ENCODE data around the gene SLC9A5. TPM values are rescaled to one million over a fixed set of nuclear protein-coding genes. Genes with fewer than 3 reads are reported as not detected.

SLC9A5 gene
- total and polyA plus RNA-seq, 9 donors: 0.36 to 3.1 (median 1.2) TPM

GRCh38 chr16:67228905-67229304 is 19.9 kb upstream of the SLC9A5 start:
- no peaks in the 10 kb centered on the region for H3K9me3 ChIP-seq
- WGBS, 3 donors: 75 to 84% (median 77%) methylated on average over 9 of the region's 9 CpGs
- DNase-seq: peak in 1 of 5 donors; percentile 18
- H3K4me1 ChIP-seq (ENCODE audit: insufficient read depth): peaks cover 10% of the 10 kb centered on the region
- H3K4me3 ChIP-seq: no peak overlapping the region
- no peaks in the 10 kb centered on the region for H3K36me3 ChIP-seq
- intact Hi-C loops (cut with DNase I): loop anchor here in 1 of 4 donors (5.0 kb wide), 1 partner anchor 433 kb away; the partner anchor contains the start of genes ACD and PARD6A
- no peak overlapping the region for H3K27ac ChIP-seq
- no peaks in the 10 kb centered on the region for H3K27me3 ChIP-seq
- no peak for TF ChIP-seq POLR2A (IDR thresholded peaks at IDR 0.05)
- TF ChIP-seq EP300 (IDR thresholded peaks at IDR 0.05): no peak
- TF ChIP-seq CTCF (IDR thresholded peaks at IDR 0.05): no peak

- 84 to 88% (median 86%) methylated on average over 29 to 32 of the region's 32 CpGs for WGBS, 3 donors
- H3K4me3 ChIP-seq: no peak overlapping the region
- H3K27ac ChIP-seq: no peak overlapping the region
- peak in 1 of 5 donors; percentile 22 for DNase-seq
- TF ChIP-seq POLR2A (IDR thresholded peaks at IDR 0.05) (no peak), EP300 (IDR thresholded peaks at IDR 0.05) (no peak), CTCF (IDR thresholded peaks at IDR 0.05) (no peak)
- no peaks in the 10 kb centered on the region for H3K36me3 ChIP-seq
- no peaks in the 10 kb centered on the region for H3K27me3 ChIP-seq
- H3K9me3 ChIP-seq: no peaks in the 10 kb centered on the region
- intact Hi-C loops (cut with DNase I): loop anchor here in 1 of 4 donors (5.0 kb wide), 1 partner anchor 432 kb away; the partner anchor contains the start of genes ACD and PARD6A
- H3K4me1 ChIP-seq (ENCODE audit: insufficient read depth): peaks cover 10% of the 10 kb centered on the region
These were observed 18.6 kb upstream of the SLC9A5 start for GRCh38 chr16:67229906-67230808.

- H3K27ac ChIP-seq: no peak overlapping the region
- no peaks in the 10 kb centered on the region for H3K36me3 ChIP-seq
- no peak overlapping the region for H3K4me3 ChIP-seq
- peaks cover 9% of the 10 kb centered on the region for H3K4me1 ChIP-seq (ENCODE audit: insufficient read depth)
- no peaks in the 10 kb centered on the region for H3K27me3 ChIP-seq
- DNase-seq: no peak
- 67 to 80% (median 70%) methylated on average over 12 of the region's 12 CpGs for WGBS, 3 donors
- intact Hi-C loops (cut with DNase I): no loop called here
- H3K9me3 ChIP-seq: no peaks in the 10 kb centered on the region
- no peak for TF ChIP-seq EP300 (IDR thresholded peaks at IDR 0.05)
- no peak for TF ChIP-seq CTCF (IDR thresholded peaks at IDR 0.05)
- TF ChIP-seq POLR2A (IDR thresholded peaks at IDR 0.05): no peak
These were observed 17.7 kb upstream of the SLC9A5 start for GRCh38 chr16:67230809-67231660.

GRCh38 chr16:67233596-67233995 is 15.2 kb upstream of the SLC9A5 start:
- peak in 2 of 5 donors; percentile 24 to 32 for DNase-seq
- Histone ChIP-seq H3K36me3 (no peaks in the 10 kb centered on the region), H3K27me3 (no peaks in the 10 kb centered on the region), H3K4me3 (no peak overlapping the region), H3K9me3 (no peaks in the 10 kb centered on the region), H3K4me1 (ENCODE audit: insufficient read depth) (no peaks in the 10 kb centered on the region), H3K27ac (no peak overlapping the region)
- TF ChIP-seq CTCF (IDR thresholded peaks at IDR 0.05) (no peak), POLR2A (IDR thresholded peaks at IDR 0.05) (no peak), EP300 (IDR thresholded peaks at IDR 0.05) (no peak)
- intact Hi-C loops (cut with DNase I): no loop called here
- WGBS, 3 donors: 59 to 65% (median 63%) methylated on average over 7 of the region's 7 CpGs

All from ovary (tissue), 9 donors.